Measurements from ENCODE around the gene PTPRM. TPM values are rescaled to one million over a fixed set of nuclear protein-coding genes. Genes with fewer than 3 reads are reported as not detected.

PTPRM gene
- polyA plus RNA-seq, 1 donor from 2014 or later = 126 TPM

DNA sequence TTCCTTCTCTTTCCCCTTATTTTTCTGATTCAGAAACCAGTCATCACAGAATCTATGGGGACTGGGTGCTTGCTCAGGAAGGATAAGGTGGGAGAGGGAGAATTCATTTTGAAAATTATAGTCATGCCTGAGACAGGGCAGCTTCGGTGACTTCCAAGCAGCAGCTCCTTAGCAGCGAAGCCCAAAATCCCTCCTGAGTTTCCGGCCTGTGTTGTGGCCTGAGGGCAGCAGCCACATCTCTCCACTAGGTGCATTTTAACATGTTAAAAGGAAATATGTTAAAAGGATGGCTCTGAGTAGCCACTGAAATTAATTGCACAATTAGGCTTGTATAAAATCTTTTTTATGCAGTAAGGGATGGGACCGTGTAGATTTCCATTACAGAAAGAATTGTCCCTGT, 835.1 kb downstream of the PTPRM start:
- Histone ChIP-seq H3K9me2 (ENCODE audit: insufficient read depth, low read length) (no peaks in the 10 kb centered on the region), H3K9ac (ENCODE audit: low read length) (no peak overlapping the region), H3K27ac (ENCODE audit: low read length) (no peak overlapping the region), H3K36me3 (ENCODE audit: insufficient read depth, low read length) (no peaks in the 10 kb centered on the region), H3K4me3 (ENCODE audit: low read length) (no peak overlapping the region), H2AFZ (ENCODE audit: low read depth, low read length) (no peak overlapping the region), H3K9me3 (ENCODE audit: low read length) (no peaks in the 10 kb centered on the region), H3K79me2 (replicated peaks; ENCODE audit: insufficient read depth, low read length) (no peaks in the 10 kb centered on the region), H3K4me2 (ENCODE audit: low read length) (no peak overlapping the region), H3F3A (ENCODE audit: insufficient read depth, low read length, poor library complexity, severe bottlenecking) (no peaks in the 10 kb centered on the region), H3K27me3 (ENCODE audit: insufficient read depth, low read depth, low read length) (no peaks in the 10 kb centered on the region), H4K20me1 (ENCODE audit: insufficient read depth) (no peaks in the 10 kb centered on the region)
- TF ChIP-seq SMC3 (conservative IDR thresholded peaks at IDR 0.05; ENCODE audit: poor library complexity) (no peak), EZH2 (IDR thresholded peaks at IDR 0.05; ENCODE audit: borderline replicate concordance, insufficient read depth, low read length, poor library complexity, severe bottlenecking) (no peak), POLR2AphosphoS5 (IDR thresholded peaks at IDR 0.05) (no peak), RAD21 (conservative IDR thresholded peaks at IDR 0.05) (no peak), CTCF (IDR thresholded peaks at IDR 0.05; ENCODE audit: poor library complexity, severe bottlenecking) (no peak), TAF1 (IDR thresholded peaks at IDR 0.05; ENCODE audit: low read depth) (no peak), EP300 (conservative IDR thresholded peaks at IDR 0.05; ENCODE audit: poor library complexity, severe bottlenecking) (no peak), MXI1 (conservative IDR thresholded peaks at IDR 0.05; ENCODE audit: poor library complexity, severe bottlenecking) (no peak), REST (IDR thresholded peaks at IDR 0.05; ENCODE audit: borderline replicate concordance) (no peak)

GRCh38 chr18:8403713-8404112, 836.6 kb downstream of the PTPRM start:
- H3K36me3 ChIP-seq (ENCODE audit: insufficient read depth, low read length) = no peaks in the 10 kb centered on the region
- H3K9me2 ChIP-seq (ENCODE audit: insufficient read depth, low read length) = no peaks in the 10 kb centered on the region
- H4K20me1 ChIP-seq (ENCODE audit: insufficient read depth) = no peaks in the 10 kb centered on the region
- no peak overlapping the region for H2AFZ ChIP-seq (ENCODE audit: low read depth, low read length)
- H3K79me2 ChIP-seq (replicated peaks; ENCODE audit: insufficient read depth, low read length) = no peaks in the 10 kb centered on the region
- H3K27me3 ChIP-seq (ENCODE audit: insufficient read depth, low read depth, low read length) = no peaks in the 10 kb centered on the region
- no peaks in the 10 kb centered on the region for H3K9me3 ChIP-seq (ENCODE audit: low read length)
- H3K9ac ChIP-seq (ENCODE audit: low read length) = no peak overlapping the region
- H3K27ac ChIP-seq (ENCODE audit: low read length) = no peak overlapping the region
- no peak overlapping the region for H3K4me2 ChIP-seq (ENCODE audit: low read length)
- no peaks in the 10 kb centered on the region for H3F3A ChIP-seq (ENCODE audit: insufficient read depth, low read length, poor library complexity, severe bottlenecking)
- TF ChIP-seq EZH2 (IDR thresholded peaks at IDR 0.05; ENCODE audit: borderline replicate concordance, insufficient read depth, low read length, poor library complexity, severe bottlenecking) = no peak
- TF ChIP-seq SMC3 (conservative IDR thresholded peaks at IDR 0.05; ENCODE audit: poor library complexity) = no peak
- no peak for TF ChIP-seq MXI1 (conservative IDR thresholded peaks at IDR 0.05; ENCODE audit: poor library complexity, severe bottlenecking)
- no peak for TF ChIP-seq POLR2AphosphoS5 (IDR thresholded peaks at IDR 0.05)
- TF ChIP-seq REST (IDR thresholded peaks at IDR 0.05; ENCODE audit: borderline replicate concordance) = no peak
- TF ChIP-seq CTCF (IDR thresholded peaks at IDR 0.05; ENCODE audit: poor library complexity, severe bottlenecking) = no peak
- TF ChIP-seq TAF1 (IDR thresholded peaks at IDR 0.05; ENCODE audit: low read depth) = no peak
- no peak for TF ChIP-seq EP300 (conservative IDR thresholded peaks at IDR 0.05; ENCODE audit: poor library complexity, severe bottlenecking)
- TF ChIP-seq RAD21 (conservative IDR thresholded peaks at IDR 0.05) = no peak
- no peak overlapping the region for H3K4me3 ChIP-seq (ENCODE audit: low read length)
